Thoracic aorta (tissue), 2 donors: ENCODE data around the gene PLEKHN1. TPM values are rescaled to one million over a fixed set of nuclear protein-coding genes. Genes with fewer than 3 reads are reported as not detected.

Experiments used
- ATAC-seq: fragments of 150-250 bp; one replicate; pipeline ENCODE4 v1.8.0; 2017; ENCODE audit warnings: low read depth; ENCODE audit not compliant: insufficient number of reproducible peaks, low FRiP score
- DNase-seq: peaks from one replicate; pipeline ENCODE4 v3.0.0-alpha.2; 2020; ENCODE audit warnings: low spot score
- H3K27ac ChIP-seq, 2 donors: fragments of 200-600 bp; sonication (generic); 1 replicate in 1 of 2; 2 replicates in 1 of 2; pipeline ENCODE4 v1.5.1; 2016; ENCODE audit warnings: mild to moderate bottlenecking in 2 of 2, moderate library complexity in 2 of 2
- H3K27me3 ChIP-seq: fragments of 200-600 bp; sonication (generic); replicated peaks from 2 replicates; pipeline ENCODE4 v1.6.0; 2016; ENCODE audit warnings: mild to moderate bottlenecking; ENCODE audit not compliant: insufficient read depth
- H3K36me3 ChIP-seq: fragments of 200-600 bp; sonication (generic); one replicate; pipeline ENCODE4 v1.5.1; 2016
- H3K4me1 ChIP-seq, 2 donors: fragments of 200-600 bp; sonication (generic); 1 replicate in 1 of 2; 2 replicates in 1 of 2; pipeline versions ENCODE4 v1.5.1 to v1.6.0; 2016; ENCODE audit warnings: low read depth in 2 of 2, mild to moderate bottlenecking in 1 of 2; ENCODE audit not compliant: control insufficient read depth in 1 of 2
- H3K4me3 ChIP-seq: fragments of 200-600 bp; sonication (generic); 2 replicates; pipeline ENCODE4 v1.5.1; 2016; ENCODE audit warnings: mild to moderate bottlenecking
- H3K9me3 ChIP-seq: fragments of 200-600 bp; sonication (generic); 2 replicates; pipeline ENCODE4 v1.5.1; 2016
- total RNA-seq, 2 donors: library from RNA; depleted of rRNA; stranded (reverse); fragments of >200 nt; gene quantifications; one replicate each; pipeline versions ENCODE4 v1.1.0 to v1.2.3, GENCODE V29; 2016
- TF ChIP-seq, protein P1 (sequence below): fragments of 200-600 bp; sonication (generic); IDR thresholded peaks from one replicate; pipeline ENCODE4 v1.5.1; 2019; ENCODE audit warnings: antibody characterized with exemption

Gene PLEKHN1
- total RNA-seq, 2 donors from 2014 or later: 0.27 TPM; not detected in 1

- Histone ChIP-seq H3K9me3 (no peaks in the 10 kb centered on the region), H3K36me3 (no peaks in the 10 kb centered on the region), H3K4me3 (no peak overlapping the region), H3K4me1 (peaks cover 9 to 14% of the 10 kb centered on the region in 2 donors), H3K27ac (no peak overlapping the region), H3K27me3 (no peaks in the 10 kb centered on the region)
- ATAC-seq (no peak), DNase-seq (no peak)
- TF ChIP-seq, protein P1, sequence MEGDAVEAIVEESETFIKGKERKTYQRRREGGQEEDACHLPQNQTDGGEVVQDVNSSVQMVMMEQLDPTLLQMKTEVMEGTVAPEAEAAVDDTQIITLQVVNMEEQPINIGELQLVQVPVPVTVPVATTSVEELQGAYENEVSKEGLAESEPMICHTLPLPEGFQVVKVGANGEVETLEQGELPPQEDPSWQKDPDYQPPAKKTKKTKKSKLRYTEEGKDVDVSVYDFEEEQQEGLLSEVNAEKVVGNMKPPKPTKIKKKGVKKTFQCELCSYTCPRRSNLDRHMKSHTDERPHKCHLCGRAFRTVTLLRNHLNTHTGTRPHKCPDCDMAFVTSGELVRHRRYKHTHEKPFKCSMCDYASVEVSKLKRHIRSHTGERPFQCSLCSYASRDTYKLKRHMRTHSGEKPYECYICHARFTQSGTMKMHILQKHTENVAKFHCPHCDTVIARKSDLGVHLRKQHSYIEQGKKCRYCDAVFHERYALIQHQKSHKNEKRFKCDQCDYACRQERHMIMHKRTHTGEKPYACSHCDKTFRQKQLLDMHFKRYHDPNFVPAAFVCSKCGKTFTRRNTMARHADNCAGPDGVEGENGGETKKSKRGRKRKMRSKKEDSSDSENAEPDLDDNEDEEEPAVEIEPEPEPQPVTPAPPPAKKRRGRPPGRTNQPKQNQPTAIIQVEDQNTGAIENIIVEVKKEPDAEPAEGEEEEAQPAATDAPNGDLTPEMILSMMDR: no peak
Observed at GRCh38 chr1:935751-936231, 30.5 kb upstream of the PLEKHN1 start.

- no peak for ATAC-seq
- no peak for DNase-seq
- H3K27me3 ChIP-seq: no peaks in the 10 kb centered on the region
- H3K36me3 ChIP-seq: no peaks in the 10 kb centered on the region
- peaks cover 15 to 22% of the 10 kb centered on the region in 2 donors for H3K4me1 ChIP-seq
- H3K9me3 ChIP-seq: no peaks in the 10 kb centered on the region
- no peak overlapping the region for H3K4me3 ChIP-seq
- TF ChIP-seq, protein P1: no peak
- no peak overlapping the region for H3K27ac ChIP-seq
Observed at GRCh38 chr1:936348-937264, 29.7 kb upstream of the PLEKHN1 start.

DNA sequence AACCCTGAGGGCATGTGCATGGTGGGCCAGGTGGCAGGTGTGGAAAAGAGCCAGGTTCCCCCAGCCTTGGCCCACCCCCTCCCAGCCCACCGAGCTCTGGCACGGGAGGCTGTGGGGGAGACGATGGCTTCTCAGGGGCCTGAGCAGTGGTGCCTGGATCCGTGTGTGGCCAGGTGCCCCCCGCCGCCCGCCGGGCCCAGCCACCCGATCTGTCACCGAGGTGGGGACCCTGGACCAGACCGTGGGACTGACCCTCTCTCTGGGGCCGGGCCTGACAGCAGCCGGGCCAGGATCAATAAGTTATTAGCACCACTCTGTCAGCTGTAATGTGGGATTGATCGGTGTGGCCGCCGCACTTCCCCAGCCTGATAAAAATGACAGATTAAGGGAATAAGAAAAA is 28.8 kb upstream of the PLEKHN1 start:
- Histone ChIP-seq H3K27me3 (no peaks in the 10 kb centered on the region), H3K4me1 (peaks cover 22 to 30% of the 10 kb centered on the region in 2 donors), H3K27ac (no peak overlapping the region), H3K9me3 (no peaks in the 10 kb centered on the region), H3K4me3 (no peak overlapping the region), H3K36me3 (no peaks in the 10 kb centered on the region)
- TF ChIP-seq, protein P1: no peak
- DNase-seq (no peak), ATAC-seq (no peak)

GRCh38 chr1:938088-938683 is 28.1 kb upstream of the PLEKHN1 start:
- Histone ChIP-seq H3K4me3 (no peak overlapping the region), H3K27ac (no peak overlapping the region), H3K27me3 (peaks cover 6% of the 10 kb centered on the region), H3K9me3 (no peaks in the 10 kb centered on the region), H3K36me3 (no peaks in the 10 kb centered on the region), H3K4me1 (peaks cover 22 to 34% of the 10 kb centered on the region in 2 donors)
- ATAC-seq (no peak), DNase-seq (no peak)
- TF ChIP-seq, protein P1: no peak
